ENCODE measurements around the gene ASB6. TPM values are rescaled to one million over a fixed set of nuclear protein-coding genes. Genes with fewer than 3 reads are reported as not detected.

The ASB6 gene
- polyA plus RNA-seq, 1 of the 3 experiments (the other 2 are of a cell fraction) = 35.9 TPM

DNA sequence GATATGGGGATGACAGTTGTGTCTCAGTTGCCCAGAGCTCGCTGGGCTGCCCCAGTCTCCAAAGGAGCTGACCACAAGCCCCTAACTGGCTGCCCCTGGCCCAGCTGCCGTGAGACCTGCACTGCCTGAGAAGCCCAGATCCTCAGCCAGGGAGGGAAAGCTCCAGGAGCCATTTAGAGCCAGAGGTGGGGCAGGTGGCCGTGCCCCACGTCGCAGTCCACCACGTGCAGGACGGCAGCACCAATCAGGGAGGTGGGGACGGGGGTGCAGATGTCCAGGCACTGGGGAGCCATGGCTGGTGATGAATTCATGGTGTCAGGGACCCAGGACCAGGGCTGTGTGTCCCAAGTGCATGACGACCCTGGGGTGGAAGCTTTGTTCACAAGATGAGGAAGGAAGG is 36.9 kb upstream of the ASB6 start:
- Histone ChIP-seq H3K9me3 (no peaks in the 10 kb centered on the region), H3K79me2 (ENCODE audit: insufficient read depth) (no peaks in the 10 kb centered on the region), H4K20me1 (ENCODE audit: insufficient read depth) (no peaks in the 10 kb centered on the region)

GRCh38 chr9:129677456-129677855 is 35.5 kb upstream of the ASB6 start:
- Histone ChIP-seq H3K36me3 (replicated peaks in 1 of 2; ENCODE audit: control insufficient read depth in 1 of 2, insufficient read depth in 2 of 2, low read length in 1 of 2) (no peaks in the 10 kb centered on the region), H3K27me3 (ENCODE audit: insufficient read depth) (peaks cover 14% of the 10 kb centered on the region; the same call in 1 of the 2 replicates), H3K9ac (no peak overlapping the region), H2AFZ (ENCODE audit: low read depth) (no peak overlapping the region), H3K4me1 (ENCODE audit: control insufficient read depth in 1 of 2, insufficient read depth in 2 of 2, low read depth in 1 of 2, low read length in 1 of 2) (peaks cover 0 to 42% of the 10 kb centered on the region in 2 experiments; a peak in 2 of 4 replicates), H3K4me2 (no peak overlapping the region), H3K4me3 (ENCODE audit: low read depth in 2 of 2, low read length in 1 of 2) (no peak overlapping the region), H3K9me3 (no peaks in the 10 kb centered on the region), H3F3A (replicated peaks; ENCODE audit: insufficient read depth) (no peaks in the 10 kb centered on the region), H3K9me2 (no peaks in the 10 kb centered on the region), H3K79me2 (ENCODE audit: insufficient read depth) (no peaks in the 10 kb centered on the region), H3K27ac (ENCODE audit: low read depth in 2 of 2, low read length in 1 of 2) (peak overlapping the region in 1 of 2 experiments; percentile 40; a peak in 2 of 4 replicates), H4K20me1 (ENCODE audit: insufficient read depth) (no peaks in the 10 kb centered on the region)
- peak; percentile 84 for DNase-seq
- WGBS (ENCODE audit: low lambda C conversion rate) = 49% methylated on average over 9 of the region's 9 CpGs
- ChIA-PET CTCF (interaction anchor here (1.1 to 4.2 kb wide), 5 partner anchors 21 to 113 kb away, joined by 3 to 36 read pairs (median 4); partner anchors contain the start of gene ASB6), POLR2A (interaction anchor here (1.0 kb wide), 1 partner anchor 28 kb away, joined by 4 read pairs; no protein-coding TSS in a partner anchor)
- TF ChIP-seq RCOR1 (IDR thresholded peaks at IDR 0.05; ENCODE audit: low read length) = no peak
- TF ChIP-seq, protein P1, sequence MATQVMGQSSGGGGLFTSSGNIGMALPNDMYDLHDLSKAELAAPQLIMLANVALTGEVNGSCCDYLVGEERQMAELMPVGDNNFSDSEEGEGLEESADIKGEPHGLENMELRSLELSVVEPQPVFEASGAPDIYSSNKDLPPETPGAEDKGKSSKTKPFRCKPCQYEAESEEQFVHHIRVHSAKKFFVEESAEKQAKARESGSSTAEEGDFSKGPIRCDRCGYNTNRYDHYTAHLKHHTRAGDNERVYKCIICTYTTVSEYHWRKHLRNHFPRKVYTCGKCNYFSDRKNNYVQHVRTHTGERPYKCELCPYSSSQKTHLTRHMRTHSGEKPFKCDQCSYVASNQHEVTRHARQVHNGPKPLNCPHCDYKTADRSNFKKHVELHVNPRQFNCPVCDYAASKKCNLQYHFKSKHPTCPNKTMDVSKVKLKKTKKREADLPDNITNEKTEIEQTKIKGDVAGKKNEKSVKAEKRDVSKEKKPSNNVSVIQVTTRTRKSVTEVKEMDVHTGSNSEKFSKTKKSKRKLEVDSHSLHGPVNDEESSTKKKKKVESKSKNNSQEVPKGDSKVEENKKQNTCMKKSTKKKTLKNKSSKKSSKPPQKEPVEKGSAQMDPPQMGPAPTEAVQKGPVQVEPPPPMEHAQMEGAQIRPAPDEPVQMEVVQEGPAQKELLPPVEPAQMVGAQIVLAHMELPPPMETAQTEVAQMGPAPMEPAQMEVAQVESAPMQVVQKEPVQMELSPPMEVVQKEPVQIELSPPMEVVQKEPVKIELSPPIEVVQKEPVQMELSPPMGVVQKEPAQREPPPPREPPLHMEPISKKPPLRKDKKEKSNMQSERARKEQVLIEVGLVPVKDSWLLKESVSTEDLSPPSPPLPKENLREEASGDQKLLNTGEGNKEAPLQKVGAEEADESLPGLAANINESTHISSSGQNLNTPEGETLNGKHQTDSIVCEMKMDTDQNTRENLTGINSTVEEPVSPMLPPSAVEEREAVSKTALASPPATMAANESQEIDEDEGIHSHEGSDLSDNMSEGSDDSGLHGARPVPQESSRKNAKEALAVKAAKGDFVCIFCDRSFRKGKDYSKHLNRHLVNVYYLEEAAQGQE (IDR thresholded peaks at IDR 0.05; ENCODE audit: low read depth, low read length) = no peak
- TF ChIP-seq FOXJ3 (CRISPR knock-in tag; IDR thresholded peaks at IDR 0.05) = no peak
- TF ChIP-seq GABPA (IDR thresholded peaks at IDR 0.05; ENCODE audit: low read depth) = no peak
- no peak for TF ChIP-seq IRF3 (IDR thresholded peaks at IDR 0.05; ENCODE audit: low read depth, low read length)
- no peak for TF ChIP-seq SIN3A (IDR thresholded peaks at IDR 0.05; ENCODE audit: borderline replicate concordance, low read depth, low read length)
- TF ChIP-seq EP300 (IDR thresholded peaks at IDR 0.05; ENCODE audit: borderline replicate concordance in 1 of 2, low read depth in 1 of 2, low read length in 1 of 2) = no peak
- TF ChIP-seq FOSL2 (IDR thresholded peaks at IDR 0.05; ENCODE audit: borderline replicate concordance, low read depth) = no peak
- no peak for TF ChIP-seq FOXM1 (IDR thresholded peaks at IDR 0.05; ENCODE audit: low read depth)
- no peak for TF ChIP-seq SMC3 (IDR thresholded peaks at IDR 0.05; ENCODE audit: low read depth, low read length)

More for the DNA sequence above, 36.9 kb upstream of the ASB6 start:
- no peak overlapping the region for H3K4me2 ChIP-seq
- peaks cover 14% of the 10 kb centered on the region; the same call in 1 of the 2 replicates for H3K27me3 ChIP-seq (ENCODE audit: insufficient read depth)
- no peaks in the 10 kb centered on the region for H3K9me2 ChIP-seq
- H3K27ac ChIP-seq (ENCODE audit: low read depth in 2 of 2, low read length in 1 of 2) = no peak overlapping the region
- H3K4me1 ChIP-seq (ENCODE audit: control insufficient read depth in 1 of 2, insufficient read depth in 2 of 2, low read depth in 1 of 2, low read length in 1 of 2) = peaks cover 0 to 38% of the 10 kb centered on the region in 2 experiments; a peak in 2 of 4 replicates
- no peaks in the 10 kb centered on the region for H3K36me3 ChIP-seq (replicated peaks in 1 of 2; ENCODE audit: control insufficient read depth in 1 of 2, insufficient read depth in 2 of 2, low read length in 1 of 2)
- DNase-seq = no peak
- no peak overlapping the region for H3K4me3 ChIP-seq (ENCODE audit: low read depth in 2 of 2, low read length in 1 of 2)
- no peak overlapping the region for H2AFZ ChIP-seq (ENCODE audit: low read depth)
- ChIA-PET POLR2A (interaction anchor here (2.4 kb wide), 1 partner anchor 18 kb away, joined by 6 read pairs; no protein-coding TSS in a partner anchor), CTCF (interaction anchor here (1.3 to 1.4 kb wide), 2 partner anchors 19 to 105 kb away, joined by 3 to 4 read pairs; no protein-coding TSS in a partner anchor)
- TF ChIP-seq SMC3 (IDR thresholded peaks at IDR 0.05; ENCODE audit: low read depth, low read length) = no peak
- no peak for TF ChIP-seq SIN3A (IDR thresholded peaks at IDR 0.05; ENCODE audit: borderline replicate concordance, low read depth, low read length)
- TF ChIP-seq ZBTB33 (IDR thresholded peaks at IDR 0.05; ENCODE audit: borderline replicate concordance, low read depth) = no peak
- no peak for TF ChIP-seq YY1 (IDR thresholded peaks at IDR 0.05; ENCODE audit: low read depth)
- TF ChIP-seq FOXM1 (IDR thresholded peaks at IDR 0.05; ENCODE audit: low read depth) = no peak
- no peak for TF ChIP-seq FOXJ3 (CRISPR knock-in tag; IDR thresholded peaks at IDR 0.05)
- no peak for TF ChIP-seq RAD21 (IDR thresholded peaks at IDR 0.05; ENCODE audit: low read length)
- TF ChIP-seq, protein P2, sequence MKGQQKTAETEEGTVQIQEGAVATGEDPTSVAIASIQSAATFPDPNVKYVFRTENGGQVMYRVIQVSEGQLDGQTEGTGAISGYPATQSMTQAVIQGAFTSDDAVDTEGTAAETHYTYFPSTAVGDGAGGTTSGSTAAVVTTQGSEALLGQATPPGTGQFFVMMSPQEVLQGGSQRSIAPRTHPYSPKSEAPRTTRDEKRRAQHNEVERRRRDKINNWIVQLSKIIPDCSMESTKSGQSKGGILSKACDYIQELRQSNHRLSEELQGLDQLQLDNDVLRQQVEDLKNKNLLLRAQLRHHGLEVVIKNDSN (IDR thresholded peaks at IDR 0.05; ENCODE audit: borderline replicate concordance, low read depth) = no peak
- no peak for TF ChIP-seq FOSL2 (IDR thresholded peaks at IDR 0.05; ENCODE audit: borderline replicate concordance, low read depth)
- no peak for TF ChIP-seq MAX (IDR thresholded peaks at IDR 0.05; ENCODE audit: low read depth)
- no peak overlapping the region for H3K9ac ChIP-seq
- 75% methylated on average over 4 of the region's 9 CpGs for WGBS (ENCODE audit: low lambda C conversion rate)
- no peaks in the 10 kb centered on the region for H3F3A ChIP-seq (replicated peaks; ENCODE audit: insufficient read depth)
